Prostate gland (tissue), 2 donors: ENCODE data around the gene LGALS3. TPM values are rescaled to one million over a fixed set of nuclear protein-coding genes. Genes with fewer than 3 reads are reported as not detected.

Source experiments
- DNase-seq: peaks from one replicate; pipeline ENCODE4 v3.0.0-alpha.2; 2019; ENCODE audit warnings: low spot score
- H3K27ac ChIP-seq, 2 donors: fragments of 200-600 bp; sonication (generic); 2 replicates each; pipeline ENCODE4 v1.5.1; 2017 to 2019
- H3K27me3 ChIP-seq: fragments of 200-600 bp; sonication (generic); replicated peaks from 2 replicates; pipeline ENCODE4 v1.5.1; 2019; ENCODE audit not compliant: insufficient read depth
- H3K36me3 ChIP-seq, 2 donors: fragments of 200-600 bp; sonication (generic); 1 replicate in 1 of 2; 2 replicates in 1 of 2; pipeline versions ENCODE4 v1.5.1 to v1.8.1; 2017 to 2019
- H3K4me1 ChIP-seq: fragments of 200-600 bp; sonication (generic); replicated peaks from 2 replicates; pipeline ENCODE4 v1.5.1; 2019
- H3K4me3 ChIP-seq, 2 donors: fragments of 200-600 bp; sonication (generic); 2 replicates each; pipeline ENCODE4 v1.5.1; 2017 to 2019
- H3K9me3 ChIP-seq: fragments of 200-600 bp; sonication (generic); 2 replicates; pipeline ENCODE4 v1.5.1; 2017
- POLR2A ChIP-seq: fragments of 450-650 bp; IDR thresholded peaks from one replicate; pipeline ENCODE4 v1.6.1; 2016; ENCODE audit warnings: antibody characterized with exemption, mild to moderate bottlenecking
- POLR2AphosphoS5 ChIP-seq: sonication (generic); formaldehyde crosslinking; IDR thresholded peaks from one replicate; pipeline ENCODE4 v1.6.1; 2017; ENCODE audit warnings: antibody characterized with exemption
- WGBS: methylation state at CpG from one replicate; pipeline ENCODE4 v1.1.5; 2018; 5-methylcytosine and 5-hydroxymethylcytosine counted together
- intact Hi-C: fragments of 100-400 bp; cut with DNase I; formaldehyde crosslinking; loops from one replicate; pipeline ENCODE4 v1.14.2; 2022
- total RNA-seq, 2 donors: library from RNA; depleted of rRNA; stranded (reverse); fragments of >200 nt; gene quantifications; one replicate each; pipeline ENCODE4 v1.1.0, GENCODE V29; 2016
- TF ChIP-seq, protein P1 (sequence below), 4 experiments: fragments of 200-600 bp in 2 of 4; fragments of 450-650 bp in 2 of 4; sonication (generic) in 2 of 4; IDR thresholded peaks; 1 replicate in 3 of 4; 2 replicates in 1 of 4; pipeline ENCODE4 v1.5.1; 2016 to 2019; ENCODE audit warnings: antibody characterized with exemption in 4 of 4, mild to moderate bottlenecking in 2 of 4, moderate library complexity in 2 of 4

LGALS3 gene
- total RNA-seq, 2 donors from 2014 or later: 334 to 400 TPM

- TF ChIP-seq POLR2A: no peak
- TF ChIP-seq, protein P1, sequence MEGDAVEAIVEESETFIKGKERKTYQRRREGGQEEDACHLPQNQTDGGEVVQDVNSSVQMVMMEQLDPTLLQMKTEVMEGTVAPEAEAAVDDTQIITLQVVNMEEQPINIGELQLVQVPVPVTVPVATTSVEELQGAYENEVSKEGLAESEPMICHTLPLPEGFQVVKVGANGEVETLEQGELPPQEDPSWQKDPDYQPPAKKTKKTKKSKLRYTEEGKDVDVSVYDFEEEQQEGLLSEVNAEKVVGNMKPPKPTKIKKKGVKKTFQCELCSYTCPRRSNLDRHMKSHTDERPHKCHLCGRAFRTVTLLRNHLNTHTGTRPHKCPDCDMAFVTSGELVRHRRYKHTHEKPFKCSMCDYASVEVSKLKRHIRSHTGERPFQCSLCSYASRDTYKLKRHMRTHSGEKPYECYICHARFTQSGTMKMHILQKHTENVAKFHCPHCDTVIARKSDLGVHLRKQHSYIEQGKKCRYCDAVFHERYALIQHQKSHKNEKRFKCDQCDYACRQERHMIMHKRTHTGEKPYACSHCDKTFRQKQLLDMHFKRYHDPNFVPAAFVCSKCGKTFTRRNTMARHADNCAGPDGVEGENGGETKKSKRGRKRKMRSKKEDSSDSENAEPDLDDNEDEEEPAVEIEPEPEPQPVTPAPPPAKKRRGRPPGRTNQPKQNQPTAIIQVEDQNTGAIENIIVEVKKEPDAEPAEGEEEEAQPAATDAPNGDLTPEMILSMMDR (IDR thresholded peaks at IDR 0.05): no peak
- TF ChIP-seq POLR2AphosphoS5: no peak
- WGBS: 86% methylated on average over 2 of the region's 2 CpGs
- intact Hi-C loops: no loop called here
- Histone ChIP-seq H3K36me3 (no peaks in the 10 kb centered on the region), H3K27me3 (no peaks in the 10 kb centered on the region), H3K27ac (no peak overlapping the region), H3K4me3 (no peak overlapping the region), H3K4me1 (peaks cover 9% of the 10 kb centered on the region), H3K9me3 (no peaks in the 10 kb centered on the region)
- no peak for DNase-seq
Observed at GRCh38 chr14:55114720-55115119, 14.3 kb upstream of the LGALS3 start.

DNA sequence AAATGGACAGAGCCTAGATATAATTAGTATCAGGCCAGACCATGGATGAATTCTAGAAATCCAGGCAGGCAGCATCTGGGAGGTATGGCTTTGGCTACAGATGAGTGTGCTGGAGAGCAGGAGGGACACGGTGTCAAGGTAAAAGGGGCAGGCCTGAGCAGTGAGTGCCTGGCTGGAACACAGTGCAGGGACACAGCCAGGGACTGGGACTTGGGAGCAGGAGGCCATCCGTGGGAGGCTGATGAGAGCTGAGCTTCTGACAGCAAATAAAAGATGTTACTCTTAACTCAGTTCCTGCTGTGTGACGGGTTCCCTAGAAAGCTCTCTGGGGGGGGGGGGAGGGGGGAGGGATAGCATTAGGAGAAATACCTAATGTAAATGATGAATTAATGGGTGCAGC is 13.6 kb upstream of the LGALS3 start:
- Histone ChIP-seq H3K9me3 (no peaks in the 10 kb centered on the region), H3K4me1 (peaks cover 9% of the 10 kb centered on the region), H3K27me3 (no peaks in the 10 kb centered on the region), H3K27ac (no peak overlapping the region), H3K4me3 (no peak overlapping the region), H3K36me3 (no peaks in the 10 kb centered on the region)
- intact Hi-C loops: no loop called here
- WGBS: 39% methylated on average over 3 of the region's 3 CpGs
- no peak for TF ChIP-seq POLR2AphosphoS5
- TF ChIP-seq, protein P1 (IDR thresholded peaks at IDR 0.05): no peak
- TF ChIP-seq POLR2A: no peak
- DNase-seq: no peak

- Histone ChIP-seq H3K36me3 (no peaks in the 10 kb centered on the region), H3K27me3 (no peaks in the 10 kb centered on the region), H3K9me3 (no peaks in the 10 kb centered on the region), H3K4me1 (peaks cover 9% of the 10 kb centered on the region), H3K4me3 (no peak overlapping the region), H3K27ac (no peak overlapping the region)
- intact Hi-C loops: no loop called here
- no peak for DNase-seq
- TF ChIP-seq POLR2AphosphoS5: no peak
- no peak for TF ChIP-seq POLR2A
- TF ChIP-seq, protein P1 (IDR thresholded peaks at IDR 0.05): no peak
- WGBS: 83% methylated on average over 4 of the region's 4 CpGs
Observed at GRCh38 chr14:55115861-55116245, 13.2 kb upstream of the LGALS3 start.

- WGBS: 82% methylated on average over 11 of the region's 11 CpGs
- H3K9me3 ChIP-seq: no peaks in the 10 kb centered on the region
- intact Hi-C loops: no loop called here
- TF ChIP-seq POLR2A (no peak), POLR2AphosphoS5 (no peak)
- TF ChIP-seq, protein P1 (IDR thresholded peaks at IDR 0.05): no peak
- H3K4me3 ChIP-seq: no peak overlapping the region
- no peak overlapping the region for H3K27ac ChIP-seq
- no peaks in the 10 kb centered on the region for H3K36me3 ChIP-seq
- H3K4me1 ChIP-seq: peaks cover 9% of the 10 kb centered on the region
- H3K27me3 ChIP-seq: no peaks in the 10 kb centered on the region
- DNase-seq: no peak
Observed at GRCh38 chr14:55116246-55117030, 12.6 kb upstream of the LGALS3 start.
